ENCODE results near the gene TPSD1. TPM values are rescaled to one million over a fixed set of nuclear protein-coding genes. Genes with fewer than 3 reads are reported as not detected.
"Not testable (repeated sequence)": the region's sequence is repeated elsewhere in the genome, so short reads cannot be mapped to it uniquely, and the experiment has no call there.

The TPSD1 gene
- polyA plus RNA-seq, 3 donors: not detected

GRCh38 chr16:1249031-1249755, 6.7 kb upstream of the TPSD1 start:
- H3K9ac ChIP-seq (ENCODE audit: insufficient read depth, low read length, poor library complexity, severe bottlenecking); intact Hi-C loops (cut with micrococcal nuclease); H3K79me2 ChIP-seq (ENCODE audit: insufficient read depth, low read length); H3K4me3 ChIP-seq (replicated peaks in 1 of 3; ENCODE audit: low read depth in 2 of 3, low read length in 3 of 3); H3K4me2 ChIP-seq (replicated peaks; ENCODE audit: extremely low read depth, low read length, poor library complexity, severe bottlenecking); H3K4me3 Mint-ChIP-seq; H2AFZ ChIP-seq (ENCODE audit: insufficient read depth, low read depth, low read length, poor library complexity, severe bottlenecking); DNase-seq; H3K9me3 ChIP-seq (replicated peaks in 1 of 2; ENCODE audit: control insufficient read depth in 1 of 2, insufficient read depth in 1 of 2, low read length in 2 of 2); H3K27ac Mint-ChIP-seq; H3K9me3 Mint-ChIP-seq; H3K27ac ChIP-seq (ENCODE audit: low read depth in 1 of 2, low read length in 2 of 2); H3K36me3 Mint-ChIP-seq; H3K27me3 ChIP-seq (ENCODE audit: control insufficient read depth in 2 of 2, insufficient read depth in 2 of 2, low read length in 2 of 2); H3K36me3 ChIP-seq (replicated peaks in 1 of 2; ENCODE audit: control insufficient read depth in 1 of 2, insufficient read depth in 2 of 2, low read length in 2 of 2); H4K20me1 ChIP-seq (ENCODE audit: insufficient read depth, low read length): not testable (repeated sequence)
- Mint-ChIP-seq H3K4me1 (peaks cover 26% of the 10 kb centered on the region), H3K27me3 (ENCODE audit: low read depth in 3 of 3) (peaks cover 0 to 16% (median 10%) of the 10 kb centered on the region in 3 donors)
- peaks cover 22% of the 10 kb centered on the region in 2 donors for H3K4me1 ChIP-seq (ENCODE audit: control insufficient read depth in 1 of 2, insufficient read depth in 2 of 2, low read length in 2 of 2)
- WGBS (ENCODE audit: insufficient coverage): no CpG with 5 or more reads among the region's 43 CpGs

- H3K4me1 ChIP-seq (ENCODE audit: control insufficient read depth in 1 of 2, insufficient read depth in 2 of 2, low read length in 2 of 2); H4K20me1 ChIP-seq (ENCODE audit: insufficient read depth, low read length); H3K4me1 Mint-ChIP-seq; H3K36me3 ChIP-seq (replicated peaks in 1 of 2; ENCODE audit: control insufficient read depth in 1 of 2, insufficient read depth in 2 of 2, low read length in 2 of 2); H3K27me3 ChIP-seq (ENCODE audit: control insufficient read depth in 2 of 2, insufficient read depth in 2 of 2, low read length in 2 of 2); H3K4me3 ChIP-seq (replicated peaks in 1 of 3; ENCODE audit: low read depth in 2 of 3, low read length in 3 of 3); H3K36me3 Mint-ChIP-seq; intact Hi-C loops (cut with micrococcal nuclease); H2AFZ ChIP-seq (ENCODE audit: insufficient read depth, low read depth, low read length, poor library complexity, severe bottlenecking); H3K9me3 Mint-ChIP-seq; DNase-seq; H3K4me2 ChIP-seq (replicated peaks; ENCODE audit: extremely low read depth, low read length, poor library complexity, severe bottlenecking); H3K27ac ChIP-seq (ENCODE audit: low read depth in 1 of 2, low read length in 2 of 2); H3K79me2 ChIP-seq (ENCODE audit: insufficient read depth, low read length); H3K27ac Mint-ChIP-seq; H3K4me3 Mint-ChIP-seq; H3K9me3 ChIP-seq (replicated peaks in 1 of 2; ENCODE audit: control insufficient read depth in 1 of 2, insufficient read depth in 1 of 2, low read length in 2 of 2); H3K9ac ChIP-seq (ENCODE audit: insufficient read depth, low read length, poor library complexity, severe bottlenecking): not testable (repeated sequence)
- WGBS (ENCODE audit: insufficient coverage): no CpG with 5 or more reads among the region's 47 CpGs
- H3K27me3 Mint-ChIP-seq (ENCODE audit: low read depth in 3 of 3): peaks cover 3 to 14% (median 3%) of the 10 kb centered on the region in 3 donors
Measured at GRCh38 chr16:1253701-1254364, 2.0 kb upstream of the TPSD1 start.

GRCh38 chr16:1254821-1255220, 1.0 kb upstream of the TPSD1 start:
- H3K27me3 ChIP-seq (ENCODE audit: control insufficient read depth in 2 of 2, insufficient read depth in 2 of 2, low read length in 2 of 2): peaks cover 0 to 11% of the 10 kb centered on the region in 2 donors
- H3K4me2 ChIP-seq (replicated peaks; ENCODE audit: extremely low read depth, low read length, poor library complexity, severe bottlenecking); H4K20me1 ChIP-seq (ENCODE audit: insufficient read depth, low read length); DNase-seq; H3K36me3 ChIP-seq (replicated peaks in 1 of 2; ENCODE audit: control insufficient read depth in 1 of 2, insufficient read depth in 2 of 2, low read length in 2 of 2); intact Hi-C loops (cut with micrococcal nuclease); H3K27ac ChIP-seq (ENCODE audit: low read depth in 1 of 2, low read length in 2 of 2); H2AFZ ChIP-seq (ENCODE audit: insufficient read depth, low read depth, low read length, poor library complexity, severe bottlenecking); H3K79me2 ChIP-seq (ENCODE audit: insufficient read depth, low read length); H3K36me3 Mint-ChIP-seq; H3K27ac Mint-ChIP-seq; H3K9ac ChIP-seq (ENCODE audit: insufficient read depth, low read length, poor library complexity, severe bottlenecking); H3K4me1 ChIP-seq (ENCODE audit: control insufficient read depth in 1 of 2, insufficient read depth in 2 of 2, low read length in 2 of 2); H3K9me3 ChIP-seq (replicated peaks in 1 of 2; ENCODE audit: control insufficient read depth in 1 of 2, insufficient read depth in 1 of 2, low read length in 2 of 2); H3K9me3 Mint-ChIP-seq; H3K4me1 Mint-ChIP-seq; H3K4me3 ChIP-seq (replicated peaks in 1 of 3; ENCODE audit: low read depth in 2 of 3, low read length in 3 of 3); H3K4me3 Mint-ChIP-seq: not testable (repeated sequence)
- H3K27me3 Mint-ChIP-seq (ENCODE audit: low read depth in 3 of 3): peaks cover 7 to 24% (median 11%) of the 10 kb centered on the region in 3 donors
- 100% methylated on average over 2 of the region's 3 CpGs for WGBS (ENCODE audit: insufficient coverage)

- H3K27me3 Mint-ChIP-seq (ENCODE audit: low read depth in 3 of 3): peaks cover 20 to 38% (median 24%) of the 10 kb centered on the region in 3 donors
- H3K79me2 ChIP-seq (ENCODE audit: insufficient read depth, low read length); H3K9ac ChIP-seq (ENCODE audit: insufficient read depth, low read length, poor library complexity, severe bottlenecking); H3K36me3 ChIP-seq (replicated peaks in 1 of 2; ENCODE audit: control insufficient read depth in 1 of 2, insufficient read depth in 2 of 2, low read length in 2 of 2); H3K4me1 Mint-ChIP-seq; H3K9me3 ChIP-seq (replicated peaks in 1 of 2; ENCODE audit: control insufficient read depth in 1 of 2, insufficient read depth in 1 of 2, low read length in 2 of 2); H2AFZ ChIP-seq (ENCODE audit: insufficient read depth, low read depth, low read length, poor library complexity, severe bottlenecking); H3K36me3 Mint-ChIP-seq; H3K27ac ChIP-seq (ENCODE audit: low read depth in 1 of 2, low read length in 2 of 2); H4K20me1 ChIP-seq (ENCODE audit: insufficient read depth, low read length); H3K27ac Mint-ChIP-seq; intact Hi-C loops (cut with micrococcal nuclease); H3K4me1 ChIP-seq (ENCODE audit: control insufficient read depth in 1 of 2, insufficient read depth in 2 of 2, low read length in 2 of 2); H3K9me3 Mint-ChIP-seq; H3K4me3 ChIP-seq (replicated peaks in 1 of 3; ENCODE audit: low read depth in 2 of 3, low read length in 3 of 3); H3K4me2 ChIP-seq (replicated peaks; ENCODE audit: extremely low read depth, low read length, poor library complexity, severe bottlenecking); DNase-seq; H3K4me3 Mint-ChIP-seq: not testable (repeated sequence)
- WGBS (ENCODE audit: insufficient coverage): 86% methylated on average over 3 of the region's 23 CpGs
- peaks cover 0 to 27% of the 10 kb centered on the region in 2 donors for H3K27me3 ChIP-seq (ENCODE audit: control insufficient read depth in 2 of 2, insufficient read depth in 2 of 2, low read length in 2 of 2)
Measured at GRCh38 chr16:1256296-1256873, 516 bp downstream of the TPSD1 start.
